Skeletal muscle tissue (tissue), 4 donors: Measurements from ENCODE around the gene LST1. TPM values are rescaled to one million over a fixed set of nuclear protein-coding genes. Genes with fewer than 3 reads are reported as not detected.
A peak's percentile ranks its signal among the peaks of the same experiment; 100 is the strongest.

Experiments
- H3K27ac ChIP-seq: one replicate; pipeline ENCODE4 v1.7.0; 2013; ENCODE audit warnings: mild to moderate bottlenecking, low read depth, low read length, inconsistent platforms
- H3K27me3 ChIP-seq, 3 donors: one replicate each; pipeline ENCODE4 v1.7.0; 2013; ENCODE audit warnings: low read length in 3 of 3; ENCODE audit not compliant: control insufficient read depth in 3 of 3, insufficient read depth in 3 of 3
- H3K36me3 ChIP-seq, 3 donors: one replicate each; pipeline ENCODE4 v1.7.0; 2013; ENCODE audit warnings: low read length in 3 of 3; ENCODE audit not compliant: control insufficient read depth in 3 of 3, insufficient read depth in 3 of 3
- H3K4me1 ChIP-seq, 3 donors: one replicate each; pipeline ENCODE4 v1.7.0; 2013; ENCODE audit warnings: low read length in 3 of 3, mild to moderate bottlenecking in 3 of 3; ENCODE audit not compliant: control insufficient read depth in 3 of 3, insufficient read depth in 3 of 3
- H3K4me3 ChIP-seq, 3 donors: one replicate each; pipeline ENCODE4 v1.7.0; 2013; ENCODE audit warnings: low read length in 3 of 3
- H3K9ac ChIP-seq, 3 donors: one replicate each; pipeline ENCODE4 v1.7.0; 2013; ENCODE audit warnings: low read length in 3 of 3, mild to moderate bottlenecking in 3 of 3, moderate library complexity in 2 of 3, low read depth in 1 of 3
- H3K9me3 ChIP-seq, 3 donors: one replicate each; pipeline ENCODE4 v1.7.0; 2013; ENCODE audit warnings: low read length in 3 of 3; ENCODE audit not compliant: control insufficient read depth in 3 of 3
- total RNA-seq: library from RNA; depleted of rRNA; stranded (reverse); fragments of >200 nt; gene quantifications from one replicate; pipeline ENCODE4 v1.2.3, GENCODE V29; 2014
- donor health status: Osteomylitis.

Gene LST1
- 3.7 TPM for total RNA-seq

- Histone ChIP-seq H3K4me1 (peaks cover 11 to 14% (median 13%) of the 10 kb centered on the region in 3 donors), H3K9ac (no peak within 1 kb of the TSS), H3K36me3 (no peaks in the 10 kb centered on the region), H3K4me3 (peak within 1 kb of the TSS in 1 of 3 donors; percentile 12), H3K27ac (peak within 1 kb of the TSS; percentile 25), H3K27me3 (no peaks in the 10 kb centered on the region), H3K9me3 (no peaks in the 10 kb centered on the region)
These were observed at the start of gene LST1 for GRCh38 chr6:31586008-31586407. LST1 (plus strand) TSS chr6:31586277; CDS start chr6:31587300, 1,023 bp downstream.

DNA sequence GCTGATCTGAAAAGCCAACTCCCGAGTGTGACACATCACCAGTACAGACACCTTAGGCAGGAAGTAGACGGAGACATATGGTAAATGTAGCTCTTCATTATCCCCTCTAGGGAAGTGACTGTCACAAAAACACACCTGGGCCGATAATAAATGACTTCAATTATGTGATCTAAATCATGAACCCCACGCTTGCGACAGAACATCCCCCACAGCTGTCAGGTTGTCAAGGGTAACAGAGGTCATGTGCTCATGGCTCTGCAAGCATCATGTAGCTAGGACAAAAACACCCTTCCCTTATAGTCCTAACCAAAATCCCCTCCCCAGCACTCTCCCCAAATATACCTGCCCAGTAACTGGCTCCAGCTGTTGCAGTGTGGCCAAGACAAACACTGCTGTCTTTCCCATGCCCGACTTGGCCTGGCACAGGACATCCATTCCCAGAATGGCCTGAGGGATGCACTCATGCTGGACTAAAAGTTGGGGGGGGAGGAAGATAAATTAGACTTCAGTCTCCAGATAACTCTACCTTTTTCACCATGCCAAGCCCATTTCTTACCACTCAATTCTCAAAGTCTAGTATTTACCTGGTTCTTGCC is 47.2 kb upstream of the LST1 start:
- Histone ChIP-seq H3K9ac (peak overlapping the region; percentile 97 to 99 (median 99)), H3K4me1 (peaks cover 28 to 41% (median 28%) of the 10 kb centered on the region in 3 donors), H3K9me3 (no peaks in the 10 kb centered on the region), H3K36me3 (peaks cover 55 to 60% (median 58%) of the 10 kb centered on the region in 3 donors), H3K27me3 (no peaks in the 10 kb centered on the region), H3K4me3 (peak overlapping the region in 1 of 3 donors; percentile 4), H3K27ac (no peak overlapping the region)

- H3K9ac ChIP-seq: peak overlapping the region; percentile 97 to 99 (median 99)
- H3K27ac ChIP-seq: peak overlapping the region; percentile 96
- H3K4me1 ChIP-seq: peaks cover 28 to 41% (median 28%) of the 10 kb centered on the region in 3 donors
These were observed 45.4 kb upstream of the LST1 start for GRCh38 chr6:31540640-31541039.

GRCh38 chr6:31541059-31541657 is 44.9 kb upstream of the LST1 start:
- Histone ChIP-seq H3K9ac (peak overlapping the region; percentile 97 to 99 (median 99)), H3K4me1 (peaks cover 29 to 45% (median 30%) of the 10 kb centered on the region in 3 donors), H3K9me3 (no peaks in the 10 kb centered on the region), H3K27me3 (no peaks in the 10 kb centered on the region), H3K27ac (peak overlapping the region; percentile 96), H3K36me3 (peaks cover 33 to 38% (median 35%) of the 10 kb centered on the region in 3 donors), H3K4me3 (peak overlapping the region; percentile 84 to 99 (median 98))

More at GRCh38 chr6:31540640-31541039, 45.4 kb upstream of the LST1 start:
- no peaks in the 10 kb centered on the region for H3K27me3 ChIP-seq
- H3K36me3 ChIP-seq: peaks cover 38 to 43% (median 40%) of the 10 kb centered on the region in 3 donors
- no peaks in the 10 kb centered on the region for H3K9me3 ChIP-seq
- H3K4me3 ChIP-seq: peak overlapping the region; percentile 84 to 99 (median 98)

DNA sequence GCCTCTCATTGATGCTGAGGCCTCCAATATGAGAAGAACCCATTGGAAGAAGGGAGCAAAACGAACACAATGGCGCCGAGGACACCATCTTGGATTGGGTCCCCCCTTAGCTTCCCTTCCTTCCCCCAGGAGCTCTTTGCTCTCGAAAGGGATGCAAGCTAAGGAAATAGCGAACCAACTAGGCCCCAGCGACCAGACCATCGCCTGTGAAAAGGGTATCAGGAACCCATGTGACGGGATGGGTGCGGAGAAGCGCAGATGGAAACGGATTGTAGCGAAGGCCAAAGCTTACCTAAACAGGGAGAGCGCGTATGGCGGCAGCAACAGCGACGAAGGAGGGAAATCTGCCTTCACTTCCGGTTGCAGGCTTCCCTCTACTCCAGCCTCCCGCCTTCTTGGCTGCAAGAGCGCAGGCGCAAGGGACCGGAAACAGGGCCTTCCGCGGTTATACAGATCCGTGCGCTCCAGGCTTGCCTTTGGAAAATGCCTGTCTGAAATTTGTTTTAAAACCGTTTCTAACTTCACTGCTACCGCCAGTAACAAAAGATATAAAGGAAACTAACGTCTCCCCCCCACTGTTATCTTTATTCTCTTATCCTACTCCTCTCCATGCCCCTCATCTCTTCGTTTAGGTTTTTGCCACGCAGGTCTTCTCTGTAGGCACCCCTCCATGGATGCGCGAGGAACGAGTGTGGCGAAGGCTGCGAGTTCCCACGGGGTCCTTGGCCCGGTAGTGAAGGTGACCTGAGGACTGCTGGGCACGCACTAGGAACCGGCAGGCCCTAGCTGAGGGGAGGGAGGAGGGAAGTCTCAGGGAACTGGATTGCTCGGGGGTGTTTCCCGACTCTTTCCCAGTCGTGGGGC is 44.2 kb upstream of the LST1 start, which contains the start of gene DDX39B:
Gene DDX39B (minus strand): TSS at position 346 of the 864 bp plus-strand sequence. CDS start 1,471 bp downstream, outside the sequence.
- peak within 1 kb of the TSS; percentile 84 to 99 (median 98) for H3K4me3 ChIP-seq
- H3K9me3 ChIP-seq: no peaks in the 10 kb centered on the region
- peak within 1 kb of the TSS; percentile 97 to 99 (median 99) for H3K9ac ChIP-seq
- H3K4me1 ChIP-seq: peaks cover 33 to 52% (median 36%) of the 10 kb centered on the region in 3 donors
- peak within 1 kb of the TSS; percentile 96 for H3K27ac ChIP-seq
- no peaks in the 10 kb centered on the region for H3K27me3 ChIP-seq
- peaks cover 26 to 31% (median 30%) of the 10 kb centered on the region in 3 donors for H3K36me3 ChIP-seq

DNA sequence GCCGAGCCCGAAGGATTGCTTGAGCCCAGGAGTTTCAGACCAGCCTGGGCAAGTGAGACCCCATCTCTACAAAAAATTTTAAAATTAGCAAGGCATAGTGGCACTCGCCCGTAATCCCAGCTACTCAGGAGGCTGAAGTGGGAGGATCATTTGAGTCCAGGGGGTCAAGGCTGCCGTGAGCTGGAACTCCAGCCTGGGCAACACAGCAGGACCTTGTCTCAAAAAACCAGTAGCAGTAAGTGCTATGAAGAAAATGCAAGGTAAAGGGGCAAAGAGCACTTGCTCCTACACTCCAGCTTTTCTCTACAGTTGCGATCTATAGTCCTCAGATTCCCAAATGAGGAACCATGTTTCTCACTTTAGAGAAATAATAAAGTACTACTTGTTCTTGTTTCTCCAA is 42.4 kb upstream of the LST1 start:
- Histone ChIP-seq H3K9ac (peak overlapping the region in 2 of 3 donors; percentile 35 to 97), H3K27me3 (no peaks in the 10 kb centered on the region), H3K4me3 (no peak overlapping the region), H3K36me3 (peaks cover 12 to 18% (median 17%) of the 10 kb centered on the region in 3 donors), H3K27ac (no peak overlapping the region), H3K9me3 (no peaks in the 10 kb centered on the region), H3K4me1 (peaks cover 40 to 61% (median 45%) of the 10 kb centered on the region in 3 donors)

DNA sequence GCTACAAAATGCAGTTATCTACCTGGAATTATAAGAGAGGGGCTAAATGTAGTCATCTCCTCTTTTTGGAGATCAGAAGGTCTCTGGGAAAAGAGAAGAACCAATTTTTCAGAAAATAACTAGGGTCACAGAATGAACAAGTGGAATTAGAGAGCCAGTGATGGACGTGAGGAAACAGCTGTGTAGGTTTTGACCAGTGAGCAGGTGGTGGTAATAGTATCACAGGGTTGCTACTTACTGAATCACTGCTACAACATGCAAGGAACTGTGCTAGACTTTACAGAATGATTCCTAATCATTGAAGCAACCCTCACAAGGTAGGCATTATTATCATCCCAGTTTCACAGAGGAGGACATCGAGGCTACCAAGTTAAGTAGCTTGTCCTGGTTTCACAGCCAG is 41.4 kb upstream of the LST1 start:
- Histone ChIP-seq H3K4me3 (no peak overlapping the region), H3K9me3 (no peaks in the 10 kb centered on the region), H3K27ac (no peak overlapping the region), H3K4me1 (peaks cover 30 to 57% (median 38%) of the 10 kb centered on the region in 3 donors), H3K9ac (no peak overlapping the region), H3K27me3 (no peaks in the 10 kb centered on the region), H3K36me3 (peaks cover 6 to 17% (median 16%) of the 10 kb centered on the region in 3 donors)

DNA sequence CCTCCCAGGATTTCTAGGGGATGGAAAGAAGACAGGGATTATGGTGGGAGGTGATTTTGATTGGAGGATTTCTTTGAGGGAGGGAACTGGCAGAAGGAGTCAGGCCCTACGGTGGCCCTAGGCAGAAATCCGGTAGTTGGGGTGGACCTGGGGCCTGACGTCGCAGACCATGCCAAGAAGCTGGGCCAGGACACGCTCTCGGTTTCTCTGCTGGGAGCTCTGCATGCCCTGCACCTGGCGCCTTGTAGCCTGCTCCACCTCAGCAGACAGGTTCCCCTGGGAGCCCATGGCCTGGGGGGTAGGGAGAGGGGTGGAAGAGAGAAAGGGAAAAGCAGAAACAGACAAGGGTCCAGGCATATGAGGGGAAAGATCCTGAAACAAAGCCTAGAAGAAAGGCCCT is 40.8 kb upstream of the LST1 start:
- Histone ChIP-seq H3K4me1 (peaks cover 24 to 51% (median 33%) of the 10 kb centered on the region in 3 donors), H3K9ac (no peak overlapping the region), H3K36me3 (peaks cover under 1 to 16% (median 14%) of the 10 kb centered on the region in 3 donors), H3K27ac (no peak overlapping the region), H3K27me3 (no peaks in the 10 kb centered on the region), H3K9me3 (no peaks in the 10 kb centered on the region), H3K4me3 (no peak overlapping the region)

DNA sequence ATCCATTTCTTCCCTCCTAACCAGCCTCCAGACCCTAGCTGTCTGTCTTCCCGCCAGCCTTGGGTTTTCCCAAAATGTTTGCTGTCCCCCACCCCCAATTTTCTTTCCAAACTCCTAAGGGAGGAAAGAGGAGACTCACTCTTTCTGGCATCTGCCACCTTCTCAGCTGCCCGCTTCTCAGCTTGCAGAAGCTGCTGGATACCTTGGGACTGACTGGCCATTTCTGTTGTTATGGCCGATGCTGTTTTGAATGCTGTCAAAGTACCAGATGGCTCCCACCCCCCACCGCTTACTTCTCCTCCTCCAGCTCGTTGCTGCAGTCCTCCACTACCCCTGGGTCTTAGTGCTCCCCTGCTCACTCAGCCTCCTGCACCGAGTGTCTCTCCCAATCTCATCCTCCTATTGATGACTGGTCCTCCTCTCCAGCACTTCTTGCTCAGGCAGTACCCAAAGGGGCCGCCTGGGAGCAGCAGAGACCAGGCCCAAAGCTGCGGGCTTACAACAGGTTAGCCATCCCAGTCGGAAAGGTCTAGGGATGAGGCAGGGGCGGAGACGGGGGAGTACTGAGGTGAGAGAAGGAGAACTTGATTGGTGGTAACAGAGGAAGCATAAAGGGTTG is 39.6 kb upstream of the LST1 start, which contains the start of gene ATP6V1G2:
Gene ATP6V1G2 (minus strand): TSS at position 270 of the 619 bp plus-strand sequence. CDS start 49 bp downstream, at position 221.
- Histone ChIP-seq H3K27me3 (no peaks in the 10 kb centered on the region), H3K4me1 (peaks cover 20 to 40% (median 31%) of the 10 kb centered on the region in 3 donors), H3K27ac (peak within 1 kb of the TSS; percentile 87), H3K9ac (peak within 1 kb of the TSS in 2 of 3 donors; percentile 69 to 83), H3K4me3 (peak within 1 kb of the TSS; percentile 58 to 82 (median 72)), H3K36me3 (peaks cover 3 to 22% (median 21%) of the 10 kb centered on the region in 3 donors), H3K9me3 (no peaks in the 10 kb centered on the region)
